T-helper 2 cell (primary cell): Measurements from ENCODE around the gene GNA12.
"Not testable (repeated sequence)": the region's sequence is repeated elsewhere in the genome, so short reads cannot be mapped to it uniquely, and the experiment has no call there.

Experiments used
- DNase-seq, 5 experiments: peaks; one replicate each; pipeline versions ENCODE4 v3.0.0 to v3.0.0-alpha.2; 2012 to 2022

GNA12 gene

GRCh38 chr7:2726316-2727018, 117.6 kb downstream of the GNA12 start:
- DNase-seq: no peak

GRCh38 chr7:2725178-2726105, 118.7 kb downstream of the GNA12 start:
- DNase-seq: no peak

- no peak for DNase-seq
Observed at GRCh38 chr7:2724453-2725177, 119.5 kb downstream of the GNA12 start.

DNA sequence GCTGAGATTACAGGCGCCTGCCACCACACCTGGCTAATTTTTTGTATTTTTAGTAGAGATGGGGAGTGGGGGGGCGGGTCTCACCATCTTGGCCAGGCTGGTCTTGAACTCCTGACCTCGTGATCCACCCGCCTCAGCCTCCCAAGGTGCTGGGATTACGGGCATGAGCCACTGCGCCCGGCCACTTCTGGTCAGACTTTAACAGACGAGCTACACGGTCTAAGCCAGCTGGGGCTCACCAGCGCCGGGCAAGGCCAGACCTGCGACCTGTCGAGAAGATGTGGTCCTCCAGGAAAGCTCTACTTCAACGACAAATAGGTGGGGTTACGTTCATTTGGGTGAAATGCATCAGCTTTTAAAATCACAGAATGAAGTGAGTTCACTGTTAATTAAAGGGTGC, 120.1 kb downstream of the GNA12 start:
- not testable (repeated sequence) for DNase-seq

GRCh38 chr7:2723138-2723850, 120.8 kb downstream of the GNA12 start:
- no peak for DNase-seq

DNA sequence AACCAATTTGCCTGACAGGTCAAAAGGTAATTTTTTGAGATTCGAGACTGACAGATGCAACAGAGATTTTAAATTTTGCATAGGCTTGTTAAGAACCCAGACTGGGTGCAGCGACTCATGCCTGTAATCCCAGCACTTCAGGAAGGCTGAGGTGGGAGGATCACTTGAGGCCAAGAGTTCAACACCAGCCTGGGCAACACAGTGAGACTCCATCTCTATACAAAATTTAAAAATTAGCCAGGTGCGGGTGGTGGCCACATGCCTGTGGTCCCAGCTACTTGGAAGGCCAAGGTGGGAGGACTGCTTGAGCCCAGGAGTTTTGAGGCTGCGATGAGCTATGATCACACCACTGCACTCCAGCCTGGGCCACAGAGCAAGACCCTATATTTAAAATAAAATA, 121.5 kb downstream of the GNA12 start:
- no peak for DNase-seq

- no peak for DNase-seq
Observed at GRCh38 chr7:2721842-2722241, 122.3 kb downstream of the GNA12 start.

DNA sequence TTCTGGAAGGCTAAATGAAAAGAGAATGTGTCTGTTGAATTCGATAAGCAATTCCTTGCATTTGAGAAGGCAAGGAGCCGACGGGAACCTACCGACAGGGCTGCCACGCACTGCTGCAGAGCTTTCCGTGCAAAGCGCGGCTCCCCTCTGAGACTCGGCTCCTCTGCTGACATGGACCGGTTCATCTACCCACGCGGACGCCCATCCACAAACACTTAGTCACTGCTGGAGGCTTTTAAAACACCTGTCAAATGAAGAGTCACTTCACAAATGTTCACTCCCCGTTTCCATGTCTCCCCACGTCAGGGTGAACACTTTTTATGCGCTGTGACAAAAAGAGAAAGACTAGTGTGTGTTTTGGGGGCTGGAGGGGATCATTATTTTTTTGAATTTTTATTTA, 124.1 kb downstream of the GNA12 start:
- DNase-seq: no peak

- DNase-seq: peak in 4 of 5 experiments; percentile 38 to 80 (median 48)
Observed at GRCh38 chr7:2719007-2719406, 125.1 kb downstream of the GNA12 start.

DNA sequence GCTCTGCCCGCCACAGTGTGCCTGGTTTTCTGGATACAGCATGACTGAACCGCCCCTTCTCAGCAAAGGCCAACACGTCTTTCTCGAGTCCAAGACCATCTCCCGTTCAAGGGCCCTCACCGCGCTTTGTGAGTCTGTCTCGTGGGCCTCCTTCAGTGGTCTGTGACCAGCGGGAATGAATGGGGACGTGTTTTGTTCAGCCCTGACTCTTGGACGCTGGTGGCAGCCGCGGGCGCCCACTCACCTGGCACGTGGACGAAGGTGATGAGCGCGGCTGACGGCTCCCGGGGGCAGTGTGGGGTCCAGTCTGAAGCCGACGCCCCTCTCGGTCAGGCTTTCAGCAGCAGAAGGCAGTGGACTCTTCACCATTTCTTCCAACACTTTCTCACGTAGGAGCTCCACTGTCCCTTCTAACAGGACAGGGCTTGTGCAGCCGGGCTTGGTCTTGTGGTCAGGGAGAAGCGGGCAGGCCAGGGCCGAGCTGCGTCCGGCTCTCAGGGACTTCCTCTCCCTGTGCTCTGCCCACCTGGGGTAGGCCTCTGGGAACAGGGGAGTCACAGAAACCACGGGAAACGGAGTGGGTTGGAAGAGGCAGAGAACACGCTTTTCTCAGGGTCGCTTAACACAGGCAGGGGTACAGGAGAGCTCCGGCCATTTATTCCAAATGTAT, 125.7 kb downstream of the GNA12 start:
- DNase-seq: no peak

GRCh38 chr7:2717293-2718261, 126.5 kb downstream of the GNA12 start:
- no peak for DNase-seq

DNA sequence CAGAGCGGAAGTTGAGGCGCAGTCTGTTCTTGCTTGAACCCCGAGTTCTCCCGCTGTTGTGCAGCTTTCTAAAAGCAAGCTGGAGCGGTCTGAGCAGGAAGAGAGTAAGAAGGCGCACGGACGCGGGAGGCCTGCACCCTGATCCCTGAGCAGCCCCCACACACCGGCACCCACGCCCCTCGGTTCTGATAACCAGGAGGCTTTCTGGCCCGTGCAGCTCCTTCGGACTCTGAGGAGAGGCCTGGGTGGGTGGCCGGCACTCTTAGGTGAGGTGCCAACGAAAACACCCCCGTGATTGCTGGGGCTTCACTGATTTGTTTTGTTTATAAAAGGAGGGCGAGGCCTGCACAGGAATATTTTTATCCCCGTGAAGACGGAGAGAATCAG, 127.2 kb downstream of the GNA12 start:
- DNase-seq: no peak

- DNase-seq: no peak
Observed at GRCh38 chr7:2716488-2716887, 127.6 kb downstream of the GNA12 start.

DNA sequence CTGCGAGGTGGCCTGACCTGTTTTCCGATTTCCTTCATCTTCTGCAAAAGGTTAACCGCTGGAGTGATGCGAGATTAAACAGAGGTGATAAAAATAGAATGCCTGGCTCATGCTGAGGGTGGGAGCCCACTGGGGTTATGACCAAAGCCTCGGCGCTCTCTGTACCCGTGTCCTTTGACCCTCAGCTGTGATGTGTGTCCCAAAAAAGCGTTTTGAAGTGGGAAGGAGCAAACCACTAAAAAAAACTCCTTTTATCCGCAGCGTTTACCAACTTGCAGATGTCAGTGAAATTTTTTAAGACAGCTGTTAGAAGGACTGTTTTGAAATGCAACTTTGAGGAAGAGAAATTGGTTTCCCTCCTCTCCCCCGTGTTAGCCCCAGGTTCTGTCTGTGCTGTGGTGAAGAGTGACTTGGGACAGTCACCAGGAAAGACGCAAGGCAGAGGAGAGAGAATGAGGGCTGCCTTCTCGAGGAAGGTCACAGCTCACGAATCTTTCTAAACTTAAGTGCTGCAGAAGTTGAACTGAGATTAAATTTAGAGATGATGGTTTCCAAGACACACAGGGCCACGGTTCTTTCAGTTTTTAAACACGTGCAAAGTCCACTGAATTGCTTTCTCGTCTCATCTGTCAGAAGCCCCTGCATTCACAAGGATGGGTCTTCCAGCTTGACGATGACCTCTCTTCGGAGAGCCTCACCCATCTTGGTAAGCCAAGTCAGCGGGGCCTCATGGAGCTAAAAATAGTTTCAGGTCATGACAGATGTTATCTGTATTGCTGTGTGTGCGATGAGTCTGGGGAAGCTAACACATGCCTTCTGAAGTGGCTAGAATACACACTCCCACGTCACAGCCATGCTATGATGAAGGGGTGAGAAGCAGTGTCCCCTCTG, 128.5 kb downstream of the GNA12 start:
- DNase-seq: peak in 4 of 5 experiments; percentile 35 to 90 (median 50)

GRCh38 chr7:2714636-2715035, 129.5 kb downstream of the GNA12 start:
- no peak for DNase-seq

GRCh38 chr7:2713978-2714377, 130.1 kb downstream of the GNA12 start:
- no peak for DNase-seq

GRCh38 chr7:2713370-2713769, 130.7 kb downstream of the GNA12 start:
- peak in 1 of 5 experiments; percentile 11 for DNase-seq

GRCh38 chr7:2711895-2712675, 132.0 kb downstream of the GNA12 start:
- no peak for DNase-seq
